ENCODE results near the gene PRKAR2B.

PRKAR2B gene

GRCh38 chr7:107158028-107158427 lies 113.5 kb downstream of the PRKAR2B start:
- no peak for DNase-seq (ENCODE audit: low read depth in 2 of 2)

DNA sequence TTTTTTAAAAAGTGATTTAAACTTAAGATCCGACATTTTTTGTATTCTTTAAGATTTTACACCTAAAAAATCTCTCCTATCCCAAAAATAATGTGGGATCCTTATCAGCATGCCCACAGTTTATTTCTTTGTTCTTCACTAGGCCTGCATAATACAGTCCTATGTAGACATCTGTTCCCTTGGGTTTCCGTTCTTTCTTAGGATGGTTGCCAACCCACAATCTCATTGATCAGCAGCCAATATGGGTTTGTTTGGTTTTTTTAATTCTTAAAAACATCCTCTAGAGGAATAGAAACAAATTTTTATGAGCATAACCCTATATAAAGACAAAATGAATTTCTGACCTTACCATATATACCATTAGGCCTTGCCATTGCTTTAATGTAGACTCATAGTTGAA lies 115.9 kb downstream of the PRKAR2B start:
- no peak for DNase-seq (ENCODE audit: low read depth in 2 of 2)

DNA sequence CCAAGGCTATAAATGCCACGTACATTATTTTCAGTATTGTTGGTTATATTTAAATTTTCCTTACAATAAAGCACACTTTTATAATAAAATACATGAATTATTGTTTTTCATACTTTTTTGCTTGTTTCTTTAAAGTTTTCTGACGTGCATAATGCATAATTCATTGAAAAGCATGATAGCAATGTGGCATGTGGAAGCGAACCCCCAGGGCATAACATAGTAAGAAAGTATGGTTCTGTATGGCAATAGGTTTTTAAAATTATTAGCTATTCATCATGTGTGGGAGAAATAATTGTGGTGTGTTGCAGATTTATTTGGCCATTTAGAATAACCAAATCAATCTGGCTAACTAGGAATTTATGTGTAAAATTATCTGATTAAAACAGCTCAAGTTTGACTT lies 116.9 kb downstream of the PRKAR2B start:
- DNase-seq (ENCODE audit: low read depth in 2 of 2): no peak

DNA sequence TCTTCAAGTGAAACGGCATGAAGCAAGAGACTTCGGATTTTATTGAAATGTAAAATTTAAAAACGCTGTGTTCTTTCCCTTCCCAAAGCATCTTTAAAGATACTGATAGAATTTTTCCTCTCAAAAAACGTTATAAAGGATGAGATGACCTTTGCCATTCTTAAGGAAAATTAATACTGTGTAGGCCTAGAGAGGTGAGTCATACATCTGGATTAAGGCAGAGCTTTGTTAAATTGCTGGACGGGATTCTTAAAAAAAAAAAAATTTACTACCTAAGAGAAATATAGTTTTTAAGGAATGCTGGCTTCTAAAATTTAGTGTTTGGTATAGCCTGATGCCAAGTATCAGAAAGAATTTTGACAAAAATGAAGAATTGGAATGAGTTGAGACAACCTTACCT lies 118.0 kb downstream of the PRKAR2B start:
- DNase-seq (ENCODE audit: low read depth in 2 of 2): no peak

DNA sequence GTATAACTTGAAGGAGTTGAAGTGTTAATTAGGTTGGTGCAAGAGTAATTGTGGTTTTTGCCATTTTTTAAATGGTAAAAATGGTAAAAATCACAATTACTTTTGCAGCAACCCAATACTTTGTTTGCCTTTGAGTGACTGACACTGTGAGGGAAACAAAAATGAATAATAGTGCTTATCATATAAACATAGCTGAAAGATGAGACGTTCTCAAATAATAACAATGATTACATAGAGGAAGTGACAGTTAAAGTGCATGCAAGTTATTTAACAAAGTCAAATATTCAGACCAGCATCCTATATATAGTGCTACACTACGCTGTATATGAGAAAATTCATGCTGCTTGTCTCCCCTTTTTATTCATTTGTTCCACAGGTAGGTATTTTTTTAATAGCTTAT lies 119.6 kb downstream of the PRKAR2B start:
- DNase-seq (ENCODE audit: low read depth in 2 of 2): no peak

GRCh38 chr7:107165341-107165740 lies 120.8 kb downstream of the PRKAR2B start:
- DNase-seq (ENCODE audit: low read depth in 2 of 2): no peak

- DNase-seq (ENCODE audit: low read depth in 2 of 2): no peak
These were observed 122.4 kb downstream of the PRKAR2B start for GRCh38 chr7:107166736-107167426.

- peak in 1 of 2 donors; percentile 55 for DNase-seq (ENCODE audit: low read depth in 2 of 2)
These were observed 123.2 kb downstream of the PRKAR2B start for GRCh38 chr7:107167483-107168232.

DNA sequence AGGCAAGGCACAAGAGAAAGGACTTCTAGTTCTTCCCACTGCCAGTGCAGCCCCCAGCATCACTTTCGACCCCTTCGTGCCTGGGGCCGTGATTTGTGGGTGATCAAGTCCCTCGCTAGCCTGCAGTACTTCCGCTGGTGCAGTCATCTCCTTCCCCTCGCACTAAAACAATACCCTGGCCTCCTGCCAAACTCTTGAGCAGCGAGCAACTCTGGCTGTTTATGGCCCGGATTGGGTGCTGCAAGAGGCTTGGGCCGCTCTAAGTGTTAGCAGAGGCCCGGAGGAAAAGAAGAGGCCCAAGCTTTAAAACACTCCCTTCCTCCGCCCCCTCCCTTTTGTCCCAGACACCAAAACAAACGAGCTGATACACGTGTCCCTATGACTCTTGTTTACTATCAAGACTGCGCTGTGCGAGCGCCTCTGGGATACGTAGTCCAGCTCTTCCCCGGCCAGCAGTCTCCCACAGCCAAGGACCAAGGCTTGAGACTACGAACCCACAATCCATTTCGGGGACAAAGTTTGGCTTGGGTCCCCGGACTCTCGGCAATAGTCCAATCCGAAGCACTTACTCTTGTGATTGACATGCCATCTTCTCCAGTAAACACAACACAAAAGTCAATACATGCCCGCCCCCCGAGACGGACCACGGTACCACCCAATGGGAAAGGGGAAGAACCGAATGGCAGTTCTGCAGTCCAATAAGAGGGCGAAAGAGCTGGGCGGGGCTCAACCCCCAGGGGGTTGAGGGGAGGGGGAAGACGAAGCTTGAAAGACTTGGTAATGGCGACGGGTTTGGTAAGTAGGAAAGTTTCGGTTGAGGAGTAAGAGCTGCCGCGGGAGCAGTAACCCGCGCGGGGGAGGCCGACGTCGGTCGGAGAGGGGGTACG lies 124.0 kb downstream of the PRKAR2B start, which contains the start of gene HBP1:
Gene HBP1, plus strand, starts transcription at position 771 of the 887 bp plus-strand sequence. CDS start 10,891 bp downstream, outside the sequence.
- DNase-seq (ENCODE audit: low read depth in 2 of 2): peak; percentile 96 to 99

DNA sequence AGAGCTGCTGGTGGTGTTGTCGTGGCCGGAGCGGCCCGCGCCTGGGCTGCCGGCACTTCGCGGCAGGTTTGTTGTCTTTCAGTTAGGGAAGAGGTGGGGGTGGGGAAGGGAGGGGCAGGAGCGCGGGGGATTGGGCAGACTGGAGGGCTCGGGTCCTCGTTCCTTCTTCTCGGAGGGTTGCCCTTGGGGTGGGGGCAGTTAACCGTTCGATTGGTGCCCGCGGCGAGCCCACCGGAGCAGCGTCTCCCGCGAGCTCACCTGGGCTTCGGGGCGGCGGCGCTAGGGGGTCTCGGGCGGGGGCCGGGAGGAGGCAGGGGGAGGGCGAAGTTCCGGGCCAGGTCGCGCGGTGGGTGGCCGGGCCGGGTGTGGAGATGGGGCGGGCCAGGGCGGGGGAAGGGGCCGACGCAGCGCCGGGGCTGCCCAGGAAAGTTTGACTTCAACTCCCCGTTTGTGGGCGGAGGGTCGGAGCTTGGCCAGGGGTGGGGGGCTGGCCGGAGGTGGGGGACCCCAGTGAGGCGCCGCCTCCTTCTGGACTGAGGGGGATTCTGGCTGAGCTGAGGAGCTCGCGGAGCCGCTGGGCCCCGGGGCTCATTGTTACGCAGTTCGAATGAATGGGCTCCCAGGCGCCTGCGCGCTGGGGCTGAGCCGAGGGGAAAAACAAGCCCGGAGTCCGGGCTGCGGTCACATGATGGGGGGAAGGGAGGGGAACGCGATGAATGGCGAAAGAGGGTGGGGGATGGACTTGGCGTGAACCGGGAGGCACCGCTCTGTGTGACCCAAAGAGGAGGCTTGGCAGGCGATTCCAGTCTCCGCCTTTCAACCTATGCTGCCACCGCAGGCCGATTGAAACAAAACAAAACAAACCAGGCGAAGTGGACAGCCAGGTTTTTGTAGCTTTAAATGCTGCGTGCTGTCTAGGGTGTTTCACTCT lies 124.9 kb downstream of the PRKAR2B start:
- peak; percentile 64 to 78 for DNase-seq (ENCODE audit: low read depth in 2 of 2)

- DNase-seq (ENCODE audit: low read depth in 2 of 2): no peak
These were observed 125.8 kb downstream of the PRKAR2B start for GRCh38 chr7:107170051-107170915.

DNA sequence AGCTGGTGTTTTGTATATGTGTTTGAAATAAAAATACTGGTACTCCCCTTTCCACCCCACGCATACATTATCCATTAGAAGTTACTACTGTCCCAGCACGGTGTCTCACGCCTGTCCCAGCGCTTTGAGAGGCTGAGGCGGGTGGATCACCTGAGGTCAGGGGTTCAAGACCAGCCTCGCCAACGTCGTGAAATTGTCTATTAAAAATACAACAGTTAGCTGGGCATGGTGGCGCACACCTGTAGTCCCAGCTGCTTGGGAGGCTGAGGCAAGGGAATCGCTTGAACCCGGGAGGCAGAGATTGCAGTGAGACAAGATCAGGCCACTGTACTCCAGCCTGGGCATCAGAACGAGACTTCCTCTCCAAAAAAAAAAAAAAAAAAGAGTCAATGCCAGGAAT lies 127.0 kb downstream of the PRKAR2B start:
- no peak for DNase-seq (ENCODE audit: low read depth in 2 of 2)

GRCh38 chr7:107172276-107173032 lies 127.9 kb downstream of the PRKAR2B start:
- DNase-seq (ENCODE audit: low read depth in 2 of 2): no peak

DNA sequence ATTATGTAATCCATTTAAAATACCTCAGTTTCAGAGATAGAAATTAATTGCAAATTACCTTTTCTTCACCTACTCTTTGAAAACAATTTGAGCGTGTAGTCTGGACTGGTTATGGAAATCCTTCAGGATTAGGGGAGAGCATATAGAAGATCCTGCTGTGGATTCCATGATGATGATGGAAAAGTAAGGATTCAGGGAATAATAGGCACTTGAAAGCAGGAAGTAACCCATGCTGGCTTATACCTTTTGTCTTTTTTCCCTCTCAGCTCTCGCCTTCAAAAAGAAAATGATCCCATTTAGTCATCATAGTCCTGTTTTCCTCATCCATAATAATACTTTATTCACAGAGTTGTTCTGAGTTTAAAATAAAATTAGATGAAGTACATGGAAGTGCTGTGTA lies 128.7 kb downstream of the PRKAR2B start:
- DNase-seq (ENCODE audit: low read depth in 2 of 2): no peak

DNA sequence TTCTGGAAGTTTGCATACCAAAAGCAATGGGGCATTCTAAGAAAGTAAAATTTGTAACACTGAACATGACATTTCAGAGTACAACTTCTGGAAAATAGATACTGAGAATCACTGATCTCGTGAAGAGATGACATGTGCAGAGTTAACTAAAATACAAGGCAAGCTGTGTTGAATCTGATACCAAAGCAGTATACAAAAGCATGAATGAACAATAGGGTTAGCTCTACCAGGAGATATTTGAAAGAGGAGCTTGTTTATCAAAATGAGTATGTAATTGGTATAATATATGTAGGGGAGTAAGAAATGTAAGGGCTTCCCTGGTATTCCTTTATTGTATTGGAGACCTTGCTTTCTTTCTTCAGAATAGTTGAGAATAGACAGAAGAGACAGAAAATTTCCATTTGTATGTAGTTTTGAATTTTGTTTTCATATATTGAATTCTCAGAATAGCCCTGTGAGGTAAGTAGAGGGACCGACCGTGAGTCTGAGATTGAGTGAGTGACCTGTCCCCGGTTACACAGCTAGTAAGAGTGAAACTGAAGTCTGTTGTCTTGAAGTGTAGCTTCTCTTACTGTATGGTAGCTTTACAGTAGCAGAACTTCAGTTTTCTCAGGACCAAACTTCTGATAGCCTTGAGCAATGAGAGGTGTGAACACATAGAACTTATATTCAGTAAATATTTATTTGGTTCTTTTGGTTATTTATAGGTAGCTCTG lies 129.3 kb downstream of the PRKAR2B start:
- no peak for DNase-seq (ENCODE audit: low read depth in 2 of 2)

- DNase-seq (ENCODE audit: low read depth in 2 of 2): no peak
These were observed 135.0 kb downstream of the PRKAR2B start for GRCh38 chr7:107179326-107180164.

- peak; percentile 67 for DNase-seq (ENCODE audit: low read depth in 2 of 2)
These were observed 135.9 kb downstream of the PRKAR2B start for GRCh38 chr7:107180378-107180777.

GRCh38 chr7:107181172-107181571 lies 136.7 kb downstream of the PRKAR2B start:
- no peak for DNase-seq (ENCODE audit: low read depth in 2 of 2)

Data from stimulated activated CD8-positive, alpha-beta memory T cell treated with anti-CD3 and anti-CD28 coated beads, Interleukin-7, amount 100 ng/mL, for 4 hours (primary cell).